ENCODE data around the gene HMOX1. TPM values are rescaled to one million over a fixed set of nuclear protein-coding genes. Genes with fewer than 3 reads are reported as not detected.

Gene HMOX1
- total RNA-seq, 1 experiment from 2014 or later = 12.1 TPM

DNA sequence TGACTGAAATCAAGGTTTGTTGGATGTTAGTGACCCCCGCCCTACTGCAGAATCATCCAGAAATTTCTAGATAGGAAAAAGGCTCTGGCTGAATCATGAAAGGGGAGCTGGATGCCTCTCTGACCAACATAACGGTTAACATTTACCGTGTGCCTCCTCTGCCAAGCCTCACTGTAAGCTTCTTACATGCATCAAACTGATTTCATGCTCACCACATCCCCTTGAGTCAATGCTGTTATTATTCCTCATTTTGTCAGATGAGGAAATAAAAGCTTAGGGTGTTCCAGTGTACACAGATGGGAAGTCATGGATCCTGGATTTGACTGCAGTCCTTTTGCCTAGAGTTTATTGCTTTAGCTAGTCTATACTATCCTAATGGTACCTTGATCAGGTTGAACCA is 5.9 kb upstream of the HMOX1 start:
- Mint-ChIP-seq H3K4me3 (no peak overlapping the region), H3K36me3 (no peaks in the 10 kb centered on the region), H3K4me1 (peaks cover 62% of the 10 kb centered on the region), H3K27ac (no peak overlapping the region), H3K27me3 (ENCODE audit: low read depth) (peaks cover 4% of the 10 kb centered on the region; the same call in 1 of the 2 replicates), H3K9me3 (no peaks in the 10 kb centered on the region)
- TF ChIP-seq FOXP1 (CRISPR knock-in tag; IDR thresholded peaks at IDR 0.05; ENCODE audit: borderline replicate concordance) (no peak), ZNF121 (CRISPR knock-in tag; IDR thresholded peaks at IDR 0.05) (no peak), GABPB1 (CRISPR knock-in tag; IDR thresholded peaks at IDR 0.05) (no peak), RORB (CRISPR knock-in tag; IDR thresholded peaks at IDR 0.05) (no peak), ELF4 (CRISPR knock-in tag; IDR thresholded peaks at IDR 0.05; ENCODE audit: low read depth) (no peak), SOX15 (CRISPR knock-in tag; IDR thresholded peaks at IDR 0.05) (no peak), ZNF416 (CRISPR knock-in tag; IDR thresholded peaks at IDR 0.05) (no peak), TCF7 (CRISPR knock-in tag; IDR thresholded peaks at IDR 0.05; ENCODE audit: low read depth) (no peak), HMGA2 (CRISPR knock-in tag; IDR thresholded peaks at IDR 0.05) (no peak), JUN (CRISPR knock-in tag; IDR thresholded peaks at IDR 0.05) (no peak)
- TF ChIP-seq, protein P1, sequence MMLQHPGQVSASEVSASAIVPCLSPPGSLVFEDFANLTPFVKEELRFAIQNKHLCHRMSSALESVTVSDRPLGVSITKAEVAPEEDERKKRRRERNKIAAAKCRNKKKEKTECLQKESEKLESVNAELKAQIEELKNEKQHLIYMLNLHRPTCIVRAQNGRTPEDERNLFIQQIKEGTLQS (CRISPR knock-in tag; conservative IDR thresholded peaks at IDR 0.05) = no peak
- TF ChIP-seq, protein P2, sequence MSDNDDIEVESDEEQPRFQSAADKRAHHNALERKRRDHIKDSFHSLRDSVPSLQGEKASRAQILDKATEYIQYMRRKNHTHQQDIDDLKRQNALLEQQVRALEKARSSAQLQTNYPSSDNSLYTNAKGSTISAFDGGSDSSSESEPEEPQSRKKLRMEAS (CRISPR knock-in tag; IDR thresholded peaks at IDR 0.05) = no peak
- TF ChIP-seq, protein P3, sequence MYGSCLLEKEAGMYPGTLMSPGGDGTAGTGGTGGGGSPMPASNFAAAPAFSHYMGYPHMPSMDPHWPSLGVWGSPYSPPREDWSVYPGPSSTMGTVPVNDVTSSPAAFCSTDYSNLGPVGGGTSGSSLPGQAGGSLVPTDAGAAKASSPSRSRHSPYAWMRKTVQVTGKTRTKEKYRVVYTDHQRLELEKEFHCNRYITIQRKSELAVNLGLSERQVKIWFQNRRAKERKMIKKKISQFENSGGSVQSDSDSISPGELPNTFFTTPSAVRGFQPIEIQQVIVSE (CRISPR knock-in tag; IDR thresholded peaks at IDR 0.05; ENCODE audit: borderline replicate concordance) = no peak
- TF ChIP-seq, protein P4, sequence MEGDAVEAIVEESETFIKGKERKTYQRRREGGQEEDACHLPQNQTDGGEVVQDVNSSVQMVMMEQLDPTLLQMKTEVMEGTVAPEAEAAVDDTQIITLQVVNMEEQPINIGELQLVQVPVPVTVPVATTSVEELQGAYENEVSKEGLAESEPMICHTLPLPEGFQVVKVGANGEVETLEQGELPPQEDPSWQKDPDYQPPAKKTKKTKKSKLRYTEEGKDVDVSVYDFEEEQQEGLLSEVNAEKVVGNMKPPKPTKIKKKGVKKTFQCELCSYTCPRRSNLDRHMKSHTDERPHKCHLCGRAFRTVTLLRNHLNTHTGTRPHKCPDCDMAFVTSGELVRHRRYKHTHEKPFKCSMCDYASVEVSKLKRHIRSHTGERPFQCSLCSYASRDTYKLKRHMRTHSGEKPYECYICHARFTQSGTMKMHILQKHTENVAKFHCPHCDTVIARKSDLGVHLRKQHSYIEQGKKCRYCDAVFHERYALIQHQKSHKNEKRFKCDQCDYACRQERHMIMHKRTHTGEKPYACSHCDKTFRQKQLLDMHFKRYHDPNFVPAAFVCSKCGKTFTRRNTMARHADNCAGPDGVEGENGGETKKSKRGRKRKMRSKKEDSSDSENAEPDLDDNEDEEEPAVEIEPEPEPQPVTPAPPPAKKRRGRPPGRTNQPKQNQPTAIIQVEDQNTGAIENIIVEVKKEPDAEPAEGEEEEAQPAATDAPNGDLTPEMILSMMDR (IDR thresholded peaks at IDR 0.05) = no peak
- TF ChIP-seq, protein P5, sequence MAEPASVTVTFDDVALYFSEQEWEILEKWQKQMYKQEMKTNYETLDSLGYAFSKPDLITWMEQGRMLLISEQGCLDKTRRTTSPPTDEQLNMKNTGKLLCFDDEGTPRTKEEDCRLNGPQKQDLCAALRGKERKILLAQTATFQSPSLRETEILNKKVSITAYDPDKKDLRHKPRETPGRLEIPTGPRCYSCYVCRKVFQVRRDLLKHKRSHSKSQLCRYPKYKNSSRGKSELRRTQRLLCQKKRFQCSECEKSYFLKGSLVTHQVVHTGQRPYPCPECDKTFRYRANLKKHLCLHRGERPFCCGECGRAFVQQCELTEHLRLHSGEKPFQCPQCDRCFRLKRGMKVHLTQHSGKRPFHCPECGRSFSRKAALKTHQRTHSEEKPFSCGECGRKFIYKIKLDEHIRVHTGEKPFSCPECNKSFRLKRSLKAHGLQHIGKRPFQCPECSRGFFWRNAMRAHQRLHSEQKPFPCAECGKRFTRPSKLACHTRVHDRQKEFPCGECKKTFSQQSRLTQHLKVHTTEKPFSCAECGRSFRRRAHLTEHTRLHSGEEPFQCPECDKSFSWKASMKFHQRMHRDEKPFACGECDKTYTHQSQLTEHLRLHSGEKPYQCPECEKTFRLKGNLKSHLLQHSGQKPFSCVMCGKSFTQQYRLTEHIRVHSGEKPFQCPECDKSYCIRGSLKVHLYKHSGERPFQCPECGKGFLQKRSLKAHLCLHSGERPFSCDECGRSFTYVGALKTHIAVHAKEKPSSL (CRISPR knock-in tag; conservative IDR thresholded peaks at IDR 0.05) = no peak
- TF ChIP-seq, protein P6, sequence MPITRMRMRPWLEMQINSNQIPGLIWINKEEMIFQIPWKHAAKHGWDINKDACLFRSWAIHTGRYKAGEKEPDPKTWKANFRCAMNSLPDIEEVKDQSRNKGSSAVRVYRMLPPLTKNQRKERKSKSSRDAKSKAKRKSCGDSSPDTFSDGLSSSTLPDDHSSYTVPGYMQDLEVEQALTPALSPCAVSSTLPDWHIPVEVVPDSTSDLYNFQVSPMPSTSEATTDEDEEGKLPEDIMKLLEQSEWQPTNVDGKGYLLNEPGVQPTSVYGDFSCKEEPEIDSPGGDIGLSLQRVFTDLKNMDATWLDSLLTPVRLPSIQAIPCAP (CRISPR knock-in tag; IDR thresholded peaks at IDR 0.05) = no peak
- TF ChIP-seq, protein P7, sequence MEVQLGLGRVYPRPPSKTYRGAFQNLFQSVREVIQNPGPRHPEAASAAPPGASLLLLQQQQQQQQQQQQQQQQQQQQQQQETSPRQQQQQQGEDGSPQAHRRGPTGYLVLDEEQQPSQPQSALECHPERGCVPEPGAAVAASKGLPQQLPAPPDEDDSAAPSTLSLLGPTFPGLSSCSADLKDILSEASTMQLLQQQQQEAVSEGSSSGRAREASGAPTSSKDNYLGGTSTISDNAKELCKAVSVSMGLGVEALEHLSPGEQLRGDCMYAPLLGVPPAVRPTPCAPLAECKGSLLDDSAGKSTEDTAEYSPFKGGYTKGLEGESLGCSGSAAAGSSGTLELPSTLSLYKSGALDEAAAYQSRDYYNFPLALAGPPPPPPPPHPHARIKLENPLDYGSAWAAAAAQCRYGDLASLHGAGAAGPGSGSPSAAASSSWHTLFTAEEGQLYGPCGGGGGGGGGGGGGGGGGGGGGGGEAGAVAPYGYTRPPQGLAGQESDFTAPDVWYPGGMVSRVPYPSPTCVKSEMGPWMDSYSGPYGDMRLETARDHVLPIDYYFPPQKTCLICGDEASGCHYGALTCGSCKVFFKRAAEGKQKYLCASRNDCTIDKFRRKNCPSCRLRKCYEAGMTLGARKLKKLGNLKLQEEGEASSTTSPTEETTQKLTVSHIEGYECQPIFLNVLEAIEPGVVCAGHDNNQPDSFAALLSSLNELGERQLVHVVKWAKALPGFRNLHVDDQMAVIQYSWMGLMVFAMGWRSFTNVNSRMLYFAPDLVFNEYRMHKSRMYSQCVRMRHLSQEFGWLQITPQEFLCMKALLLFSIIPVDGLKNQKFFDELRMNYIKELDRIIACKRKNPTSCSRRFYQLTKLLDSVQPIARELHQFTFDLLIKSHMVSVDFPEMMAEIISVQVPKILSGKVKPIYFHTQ (CRISPR knock-in tag; IDR thresholded peaks at IDR 0.05) = no peak
- TF ChIP-seq, protein P8, sequence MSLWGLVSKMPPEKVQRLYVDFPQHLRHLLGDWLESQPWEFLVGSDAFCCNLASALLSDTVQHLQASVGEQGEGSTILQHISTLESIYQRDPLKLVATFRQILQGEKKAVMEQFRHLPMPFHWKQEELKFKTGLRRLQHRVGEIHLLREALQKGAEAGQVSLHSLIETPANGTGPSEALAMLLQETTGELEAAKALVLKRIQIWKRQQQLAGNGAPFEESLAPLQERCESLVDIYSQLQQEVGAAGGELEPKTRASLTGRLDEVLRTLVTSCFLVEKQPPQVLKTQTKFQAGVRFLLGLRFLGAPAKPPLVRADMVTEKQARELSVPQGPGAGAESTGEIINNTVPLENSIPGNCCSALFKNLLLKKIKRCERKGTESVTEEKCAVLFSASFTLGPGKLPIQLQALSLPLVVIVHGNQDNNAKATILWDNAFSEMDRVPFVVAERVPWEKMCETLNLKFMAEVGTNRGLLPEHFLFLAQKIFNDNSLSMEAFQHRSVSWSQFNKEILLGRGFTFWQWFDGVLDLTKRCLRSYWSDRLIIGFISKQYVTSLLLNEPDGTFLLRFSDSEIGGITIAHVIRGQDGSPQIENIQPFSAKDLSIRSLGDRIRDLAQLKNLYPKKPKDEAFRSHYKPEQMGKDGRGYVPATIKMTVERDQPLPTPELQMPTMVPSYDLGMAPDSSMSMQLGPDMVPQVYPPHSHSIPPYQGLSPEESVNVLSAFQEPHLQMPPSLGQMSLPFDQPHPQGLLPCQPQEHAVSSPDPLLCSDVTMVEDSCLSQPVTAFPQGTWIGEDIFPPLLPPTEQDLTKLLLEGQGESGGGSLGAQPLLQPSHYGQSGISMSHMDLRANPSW (CRISPR knock-in tag; conservative IDR thresholded peaks at IDR 0.05; ENCODE audit: low read depth) = no peak
- POLR2A ChIA-PET = interaction anchor here (1.4 kb wide), 1 partner anchor 56 kb away, joined by 4 read pairs; no protein-coding TSS in a partner anchor
- CTCF ChIA-PET = interaction anchor here (0.8 to 2.4 kb wide), 4 partner anchors 9 to 56 kb away, joined by 3 to 13 read pairs (median 4); no protein-coding TSS in a partner anchor
- ATAC-seq (no peak), DNase-seq (ENCODE audit: low spot score) (no peak)

All from WTC11 (cell line).